HCT116 (cell line): ENCODE data around the gene TIMP4. TPM values are rescaled to one million over a fixed set of nuclear protein-coding genes. Genes with fewer than 3 reads are reported as not detected.

Experiments used
- POLR2A ChIP-seq: IDR thresholded peaks from 2 replicates; pipeline ENCODE4 v1.7.0; 2011; ENCODE audit warnings: borderline replicate concordance; ENCODE audit not compliant: insufficient read depth, insufficient read length; ENCODE audit errors: extremely low read depth
- SRF ChIP-seq: IDR thresholded peaks from 2 replicates; pipeline ENCODE4 v1.6.1; 2012; ENCODE audit warnings: low read depth
- total RNA-seq: library from RNA; stranded (reverse); gene quantifications from one replicate; pipeline ENCODE4 v1.2.1, GENCODE V29; 2021; ENCODE audit not compliant: unreplicated experiment
- TF ChIP-seq, protein P1 (sequence below): IDR thresholded peaks from 2 replicates; pipeline ENCODE4 v1.6.1; 2011; ENCODE audit warnings: mild to moderate bottlenecking, low read length, moderate library complexity; ENCODE audit not compliant: insufficient replicate concordance; ENCODE audit errors: extremely low read depth
- TF ChIP-seq, protein P2 (sequence below), 3 experiments: fragments of 200-600 bp in 1 of 3; sonication (generic) in 1 of 3; IDR thresholded peaks in 2 of 3; conservative IDR thresholded peaks in 1 of 3; 2 replicates each; pipeline ENCODE4 v1.5.1; 2012 to 2017; ENCODE audit warnings: low read depth in 2 of 3, low read length in 2 of 3, antibody characterized with exemption in 1 of 3, borderline replicate concordance in 1 of 3, control low read depth in 1 of 3, mild to moderate bottlenecking in 1 of 3, mixed read lengths in 1 of 3, mixed run types in 1 of 3, moderate library complexity in 1 of 3; ENCODE audit not compliant: insufficient read depth in 1 of 3
- TF ChIP-seq, protein P3 (sequence below): IDR thresholded peaks from 2 replicates; pipeline ENCODE4 v1.6.1; 2012
- TF ChIP-seq, protein P4 (sequence below): IDR thresholded peaks from 2 replicates; pipeline ENCODE4 v1.6.1; 2012; ENCODE audit warnings: low read depth

Gene TIMP4
- total RNA-seq, 1 experiment from 2014 or later: not detected

DNA sequence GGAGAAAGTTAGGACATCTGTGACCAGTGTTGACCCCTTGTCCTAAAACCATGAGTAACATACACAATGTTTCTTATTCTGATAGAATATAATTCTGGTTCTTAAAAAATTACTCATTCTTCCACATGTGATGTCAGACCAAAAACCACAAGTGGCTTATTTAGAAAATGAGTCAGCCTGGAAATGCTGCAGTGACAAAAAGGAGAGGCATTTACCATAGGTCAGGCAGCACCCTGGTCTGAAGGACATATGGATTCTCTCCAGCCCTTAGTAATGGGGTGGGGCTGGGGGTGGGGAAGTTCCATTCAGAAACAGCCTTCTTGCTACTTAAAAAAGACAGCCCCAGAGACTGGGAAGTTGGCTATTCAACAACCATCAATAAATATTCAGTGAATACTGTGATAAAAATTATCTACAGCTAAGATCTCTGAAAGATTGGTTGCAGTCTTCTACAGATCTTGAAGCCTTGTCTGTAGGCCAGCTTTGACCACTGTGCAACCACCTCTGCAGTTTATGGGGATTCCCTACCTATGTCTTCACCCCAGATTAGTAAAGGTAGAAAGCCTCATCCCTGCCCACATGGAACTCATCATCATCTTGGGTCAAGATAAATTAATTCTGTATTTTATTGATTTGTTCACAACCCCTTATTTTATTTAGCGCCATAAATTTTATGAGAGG, 34.9 kb upstream of the TIMP4 start (continued):
- TF ChIP-seq, protein P1, sequence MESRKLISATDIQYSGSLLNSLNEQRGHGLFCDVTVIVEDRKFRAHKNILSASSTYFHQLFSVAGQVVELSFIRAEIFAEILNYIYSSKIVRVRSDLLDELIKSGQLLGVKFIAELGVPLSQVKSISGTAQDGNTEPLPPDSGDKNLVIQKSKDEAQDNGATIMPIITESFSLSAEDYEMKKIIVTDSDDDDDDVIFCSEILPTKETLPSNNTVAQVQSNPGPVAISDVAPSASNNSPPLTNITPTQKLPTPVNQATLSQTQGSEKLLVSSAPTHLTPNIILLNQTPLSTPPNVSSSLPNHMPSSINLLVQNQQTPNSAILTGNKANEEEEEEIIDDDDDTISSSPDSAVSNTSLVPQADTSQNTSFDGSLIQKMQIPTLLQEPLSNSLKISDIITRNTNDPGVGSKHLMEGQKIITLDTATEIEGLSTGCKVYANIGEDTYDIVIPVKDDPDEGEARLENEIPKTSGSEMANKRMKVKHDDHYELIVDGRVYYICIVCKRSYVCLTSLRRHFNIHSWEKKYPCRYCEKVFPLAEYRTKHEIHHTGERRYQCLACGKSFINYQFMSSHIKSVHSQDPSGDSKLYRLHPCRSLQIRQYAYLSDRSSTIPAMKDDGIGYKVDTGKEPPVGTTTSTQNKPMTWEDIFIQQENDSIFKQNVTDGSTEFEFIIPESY: no peak
- TF ChIP-seq POLR2A (no peak), SRF (peak; percentile 40)
- TF ChIP-seq, protein P2, sequence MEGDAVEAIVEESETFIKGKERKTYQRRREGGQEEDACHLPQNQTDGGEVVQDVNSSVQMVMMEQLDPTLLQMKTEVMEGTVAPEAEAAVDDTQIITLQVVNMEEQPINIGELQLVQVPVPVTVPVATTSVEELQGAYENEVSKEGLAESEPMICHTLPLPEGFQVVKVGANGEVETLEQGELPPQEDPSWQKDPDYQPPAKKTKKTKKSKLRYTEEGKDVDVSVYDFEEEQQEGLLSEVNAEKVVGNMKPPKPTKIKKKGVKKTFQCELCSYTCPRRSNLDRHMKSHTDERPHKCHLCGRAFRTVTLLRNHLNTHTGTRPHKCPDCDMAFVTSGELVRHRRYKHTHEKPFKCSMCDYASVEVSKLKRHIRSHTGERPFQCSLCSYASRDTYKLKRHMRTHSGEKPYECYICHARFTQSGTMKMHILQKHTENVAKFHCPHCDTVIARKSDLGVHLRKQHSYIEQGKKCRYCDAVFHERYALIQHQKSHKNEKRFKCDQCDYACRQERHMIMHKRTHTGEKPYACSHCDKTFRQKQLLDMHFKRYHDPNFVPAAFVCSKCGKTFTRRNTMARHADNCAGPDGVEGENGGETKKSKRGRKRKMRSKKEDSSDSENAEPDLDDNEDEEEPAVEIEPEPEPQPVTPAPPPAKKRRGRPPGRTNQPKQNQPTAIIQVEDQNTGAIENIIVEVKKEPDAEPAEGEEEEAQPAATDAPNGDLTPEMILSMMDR (IDR thresholded peaks at IDR 0.05 in 2 of 3, conservative IDR thresholded peaks at IDR 0.05 in 1 of 3; ENCODE audit: borderline replicate concordance in 1 of 3, insufficient read depth in 1 of 3, low read depth in 2 of 3, low read length in 2 of 3): no peak
- TF ChIP-seq, protein P3, sequence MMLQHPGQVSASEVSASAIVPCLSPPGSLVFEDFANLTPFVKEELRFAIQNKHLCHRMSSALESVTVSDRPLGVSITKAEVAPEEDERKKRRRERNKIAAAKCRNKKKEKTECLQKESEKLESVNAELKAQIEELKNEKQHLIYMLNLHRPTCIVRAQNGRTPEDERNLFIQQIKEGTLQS: peak; percentile 63; the same call in 1 of the 2 replicates
- TF ChIP-seq, protein P4, sequence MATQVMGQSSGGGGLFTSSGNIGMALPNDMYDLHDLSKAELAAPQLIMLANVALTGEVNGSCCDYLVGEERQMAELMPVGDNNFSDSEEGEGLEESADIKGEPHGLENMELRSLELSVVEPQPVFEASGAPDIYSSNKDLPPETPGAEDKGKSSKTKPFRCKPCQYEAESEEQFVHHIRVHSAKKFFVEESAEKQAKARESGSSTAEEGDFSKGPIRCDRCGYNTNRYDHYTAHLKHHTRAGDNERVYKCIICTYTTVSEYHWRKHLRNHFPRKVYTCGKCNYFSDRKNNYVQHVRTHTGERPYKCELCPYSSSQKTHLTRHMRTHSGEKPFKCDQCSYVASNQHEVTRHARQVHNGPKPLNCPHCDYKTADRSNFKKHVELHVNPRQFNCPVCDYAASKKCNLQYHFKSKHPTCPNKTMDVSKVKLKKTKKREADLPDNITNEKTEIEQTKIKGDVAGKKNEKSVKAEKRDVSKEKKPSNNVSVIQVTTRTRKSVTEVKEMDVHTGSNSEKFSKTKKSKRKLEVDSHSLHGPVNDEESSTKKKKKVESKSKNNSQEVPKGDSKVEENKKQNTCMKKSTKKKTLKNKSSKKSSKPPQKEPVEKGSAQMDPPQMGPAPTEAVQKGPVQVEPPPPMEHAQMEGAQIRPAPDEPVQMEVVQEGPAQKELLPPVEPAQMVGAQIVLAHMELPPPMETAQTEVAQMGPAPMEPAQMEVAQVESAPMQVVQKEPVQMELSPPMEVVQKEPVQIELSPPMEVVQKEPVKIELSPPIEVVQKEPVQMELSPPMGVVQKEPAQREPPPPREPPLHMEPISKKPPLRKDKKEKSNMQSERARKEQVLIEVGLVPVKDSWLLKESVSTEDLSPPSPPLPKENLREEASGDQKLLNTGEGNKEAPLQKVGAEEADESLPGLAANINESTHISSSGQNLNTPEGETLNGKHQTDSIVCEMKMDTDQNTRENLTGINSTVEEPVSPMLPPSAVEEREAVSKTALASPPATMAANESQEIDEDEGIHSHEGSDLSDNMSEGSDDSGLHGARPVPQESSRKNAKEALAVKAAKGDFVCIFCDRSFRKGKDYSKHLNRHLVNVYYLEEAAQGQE: no peak
- TF ChIP-seq, all 23 proteins: peak for 9
